LNCaP clone FGC (cell line): ENCODE results near the gene CYP4F12.

Experiments
- DNase-seq: peaks from one replicate; pipeline ENCODE4 v3.0.0-alpha.2; 2011; ENCODE audit warnings: low read depth
- H3K4me3 ChIP-seq: 2 replicates; pipeline ENCODE4 v1.5.1; 2011; ENCODE audit warnings: mild to moderate bottlenecking, low read depth, low read length, control low read depth
- TF ChIP-seq, protein P1 (sequence below): IDR thresholded peaks from 2 replicates; pipeline ENCODE4 v1.5.1; 2012; ENCODE audit warnings: mild to moderate bottlenecking; ENCODE audit not compliant: control insufficient read depth, insufficient read depth; ENCODE audit errors: extremely low read depth

CYP4F12 gene

GRCh38 chr19:15714638-15715037 lies 41.8 kb downstream of the CYP4F12 start:
- TF ChIP-seq, protein P1, sequence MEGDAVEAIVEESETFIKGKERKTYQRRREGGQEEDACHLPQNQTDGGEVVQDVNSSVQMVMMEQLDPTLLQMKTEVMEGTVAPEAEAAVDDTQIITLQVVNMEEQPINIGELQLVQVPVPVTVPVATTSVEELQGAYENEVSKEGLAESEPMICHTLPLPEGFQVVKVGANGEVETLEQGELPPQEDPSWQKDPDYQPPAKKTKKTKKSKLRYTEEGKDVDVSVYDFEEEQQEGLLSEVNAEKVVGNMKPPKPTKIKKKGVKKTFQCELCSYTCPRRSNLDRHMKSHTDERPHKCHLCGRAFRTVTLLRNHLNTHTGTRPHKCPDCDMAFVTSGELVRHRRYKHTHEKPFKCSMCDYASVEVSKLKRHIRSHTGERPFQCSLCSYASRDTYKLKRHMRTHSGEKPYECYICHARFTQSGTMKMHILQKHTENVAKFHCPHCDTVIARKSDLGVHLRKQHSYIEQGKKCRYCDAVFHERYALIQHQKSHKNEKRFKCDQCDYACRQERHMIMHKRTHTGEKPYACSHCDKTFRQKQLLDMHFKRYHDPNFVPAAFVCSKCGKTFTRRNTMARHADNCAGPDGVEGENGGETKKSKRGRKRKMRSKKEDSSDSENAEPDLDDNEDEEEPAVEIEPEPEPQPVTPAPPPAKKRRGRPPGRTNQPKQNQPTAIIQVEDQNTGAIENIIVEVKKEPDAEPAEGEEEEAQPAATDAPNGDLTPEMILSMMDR = no peak
- no peak for DNase-seq
- no peak overlapping the region for H3K4me3 ChIP-seq

DNA sequence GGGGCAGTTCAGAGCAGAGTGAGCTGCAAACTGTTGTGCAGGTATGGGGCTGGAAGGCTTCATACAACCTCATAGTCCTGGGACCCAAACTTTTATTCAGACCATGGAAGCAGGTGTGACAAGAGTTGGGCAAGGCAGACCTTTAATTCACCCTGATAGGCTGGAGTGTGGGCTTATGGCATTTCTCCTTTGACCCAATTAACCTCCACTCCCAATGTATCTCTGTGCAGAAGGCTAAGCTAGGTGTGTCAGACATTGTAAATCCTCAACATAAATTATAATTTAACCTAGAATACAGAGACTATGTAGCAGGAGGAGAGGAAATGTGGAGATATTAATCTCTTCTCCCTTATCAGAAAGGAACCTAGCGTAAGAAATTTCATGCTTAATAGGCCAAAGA lies 42.8 kb downstream of the CYP4F12 start:
- no peak overlapping the region for H3K4me3 ChIP-seq
- TF ChIP-seq, protein P1 = no peak
- DNase-seq = no peak

DNA sequence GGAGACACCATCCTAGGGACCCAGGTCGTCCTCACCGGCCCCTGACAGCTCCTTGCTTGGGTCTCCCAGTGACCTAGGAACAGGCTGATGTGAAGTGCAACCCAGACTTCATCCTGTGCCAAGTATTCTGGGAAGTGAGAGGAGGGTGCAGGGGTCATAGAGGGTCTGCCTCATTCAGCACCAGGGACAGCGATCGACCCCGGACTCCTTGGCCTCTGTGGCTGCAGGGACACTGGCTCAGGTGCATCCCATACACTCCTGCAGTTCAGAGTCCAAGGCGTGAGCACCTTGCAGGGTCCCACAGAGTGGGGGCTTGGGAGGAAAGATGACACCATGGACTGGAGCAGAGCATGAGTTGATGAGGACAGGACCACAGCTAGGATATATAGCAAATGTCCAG lies 44.9 kb downstream of the CYP4F12 start:
- H3K4me3 ChIP-seq = no peak overlapping the region
- DNase-seq = no peak
- TF ChIP-seq, protein P1 = no peak

DNA sequence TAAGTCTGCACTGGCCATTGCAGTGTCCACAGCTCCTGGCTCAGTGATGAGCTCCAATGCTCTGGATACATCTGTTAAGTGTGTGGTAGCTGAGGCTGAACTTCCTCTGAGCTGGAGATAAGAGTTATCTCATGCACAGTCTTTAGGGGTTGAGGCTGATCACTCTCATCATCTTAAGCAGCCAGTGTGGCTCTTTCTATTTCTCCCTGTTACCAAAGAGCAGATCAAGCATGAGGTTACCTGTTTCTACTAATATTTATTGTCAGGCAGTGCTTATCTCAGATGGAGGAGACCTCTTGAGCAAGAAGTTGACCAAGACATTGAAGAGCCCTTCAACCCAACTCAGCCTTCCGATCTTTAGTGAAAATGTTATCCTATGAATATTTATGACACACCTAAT lies 48.4 kb downstream of the CYP4F12 start:
- DNase-seq = no peak
- TF ChIP-seq, protein P1 = no peak
- H3K4me3 ChIP-seq = no peak overlapping the region

DNA sequence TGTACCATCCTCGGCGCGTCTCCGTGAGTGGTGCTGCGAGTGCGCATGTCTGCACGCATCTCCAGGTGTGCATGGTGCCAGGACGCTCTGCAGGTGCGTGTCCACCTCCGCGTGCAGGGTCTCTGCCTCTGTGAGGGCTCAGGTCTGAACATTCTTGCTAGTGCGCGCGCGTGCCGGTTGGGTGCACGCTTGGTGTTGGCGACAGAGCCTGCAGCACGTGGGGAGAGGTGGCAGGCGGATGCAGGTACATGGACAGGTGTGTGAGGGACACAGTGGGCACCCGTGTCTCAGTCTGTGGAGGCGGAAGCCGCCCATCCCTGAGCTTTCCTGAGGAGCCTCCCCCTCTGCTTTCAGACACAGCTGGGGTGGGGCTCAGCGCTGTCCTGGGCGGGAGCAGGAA lies 50.1 kb downstream of the CYP4F12 start:
- no peak for DNase-seq
- TF ChIP-seq, protein P1 = no peak
- H3K4me3 ChIP-seq = no peak overlapping the region

GRCh38 chr19:15727724-15728123 lies 54.8 kb downstream of the CYP4F12 start, which contains the start of gene OR10H2:
Gene OR10H2, plus strand, starts transcription at chr19:15728024. Its CDS starts 20 bp downstream, at chr19:15728044.
- no peak within 1 kb of the TSS for H3K4me3 ChIP-seq
- TF ChIP-seq, protein P1 = no peak
- DNase-seq = no peak

DNA sequence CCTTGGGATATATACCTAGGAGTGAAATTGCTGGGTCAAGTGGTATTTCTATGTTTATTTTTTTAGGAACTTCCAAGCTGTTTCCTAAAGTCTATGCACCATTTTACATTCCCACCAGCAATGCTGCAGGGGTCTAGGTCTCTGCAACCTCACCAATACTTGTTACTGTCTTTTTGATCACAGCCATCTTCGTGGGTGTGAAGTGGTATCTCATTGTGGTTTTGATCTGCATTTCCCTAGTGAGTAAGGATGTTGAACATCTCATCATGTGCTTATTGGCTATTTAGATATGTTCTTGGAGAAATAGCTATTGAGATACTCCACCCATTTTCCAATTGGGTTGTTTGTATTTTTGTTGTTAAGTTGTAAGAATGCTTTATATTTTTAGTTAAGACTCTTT lies 57.7 kb downstream of the CYP4F12 start:
- DNase-seq = no peak
- TF ChIP-seq, protein P1 = no peak
- no peak overlapping the region for H3K4me3 ChIP-seq
